ENCODE results near the gene C10orf95. TPM values are rescaled to one million over a fixed set of nuclear protein-coding genes. Genes with fewer than 3 reads are reported as not detected.
A peak's percentile ranks its signal among the peaks of the same experiment; 100 is the strongest.

C10orf95 gene
- total RNA-seq, 1 donor from 2014 or later = 2.9 TPM

- DNase-seq (ENCODE audit: low read depth) (peak; percentile 79), FAIRE-seq (no peak)
- H3K4me3 ChIP-seq (ENCODE audit: low read depth, low read length) = no peak overlapping the region
- H3K27me3 ChIP-seq (ENCODE audit: control insufficient read depth, insufficient read depth, low read length) = no peaks in the 10 kb centered on the region
- peaks cover 35% of the 10 kb centered on the region for H3K36me3 ChIP-seq (ENCODE audit: control insufficient read depth, insufficient read depth, low read length)
- no peak for TF ChIP-seq CTCF (IDR thresholded peaks at IDR 0.05; ENCODE audit: insufficient read depth, low read length, severe bottlenecking)
These were observed 49.4 kb downstream of the C10orf95 start for GRCh38 chr10:102401735-102402511.

GRCh38 chr10:102401342-102401654, 50.0 kb downstream of the C10orf95 start:
- Histone ChIP-seq H3K36me3 (ENCODE audit: control insufficient read depth, insufficient read depth, low read length) (peaks cover 35% of the 10 kb centered on the region), H3K4me3 (ENCODE audit: low read depth, low read length) (no peak overlapping the region), H3K27me3 (ENCODE audit: control insufficient read depth, insufficient read depth, low read length) (no peaks in the 10 kb centered on the region)
- DNase-seq (ENCODE audit: low read depth) = no peak
- FAIRE-seq = no peak
- TF ChIP-seq CTCF (IDR thresholded peaks at IDR 0.05; ENCODE audit: insufficient read depth, low read length, severe bottlenecking) = no peak

- DNase-seq (ENCODE audit: low read depth) (no peak), FAIRE-seq (no peak)
- no peak for TF ChIP-seq CTCF (IDR thresholded peaks at IDR 0.05; ENCODE audit: insufficient read depth, low read length, severe bottlenecking)
- peaks cover 35% of the 10 kb centered on the region for H3K36me3 ChIP-seq (ENCODE audit: control insufficient read depth, insufficient read depth, low read length)
- no peaks in the 10 kb centered on the region for H3K27me3 ChIP-seq (ENCODE audit: control insufficient read depth, insufficient read depth, low read length)
- H3K4me3 ChIP-seq (ENCODE audit: low read depth, low read length) = no peak overlapping the region
These were observed 50.6 kb downstream of the C10orf95 start for GRCh38 chr10:102400598-102401341.

GRCh38 chr10:102400076-102400475, 51.3 kb downstream of the C10orf95 start:
- no peak for FAIRE-seq
- Histone ChIP-seq H3K27me3 (ENCODE audit: control insufficient read depth, insufficient read depth, low read length) (no peaks in the 10 kb centered on the region), H3K4me3 (ENCODE audit: low read depth, low read length) (no peak overlapping the region), H3K36me3 (ENCODE audit: control insufficient read depth, insufficient read depth, low read length) (peaks cover 35% of the 10 kb centered on the region)
- no peak for TF ChIP-seq CTCF (IDR thresholded peaks at IDR 0.05; ENCODE audit: insufficient read depth, low read length, severe bottlenecking)
- DNase-seq (ENCODE audit: low read depth) = no peak

Other genes starting within 250 kb of the C10orf95 start
- not detected in 2 replicates for gene ELOVL3, start 225.2 kb downstream of the C10orf95 start, total RNA-seq
- gene PITX3, start 210.0 kb downstream of the C10orf95 start, total RNA-seq = not detected in 2 replicates
- 8.7 and 12.7 TPM in 2 replicates for gene GBF1, start 206.0 kb downstream of the C10orf95 start, total RNA-seq
- 6.8 and 13.2 TPM in 2 replicates for gene NFKB2, start 55.8 kb downstream of the C10orf95 start, total RNA-seq
- under 0.01 and 0.51 TPM in 2 replicates for gene PSD, start 32.8 kb downstream of the C10orf95 start, total RNA-seq
- gene FBXL15, start 30.7 kb downstream of the C10orf95 start, total RNA-seq = 9.7 and 12.5 TPM in 2 replicates
- gene CUEDC2, start 19.0 kb downstream of the C10orf95 start, total RNA-seq = 29.7 and 31.5 TPM in 2 replicates
- 53.2 and 79.6 TPM in 2 replicates for gene ACTR1A, start 51.2 kb upstream of the C10orf95 start, total RNA-seq
- 0.79 and 0.90 TPM in 2 replicates for gene SUFU, start 52.4 kb upstream of the C10orf95 start, total RNA-seq
- 31.1 and 41.2 TPM in 2 replicates for gene TRIM8, start 192.9 kb upstream of the C10orf95 start, total RNA-seq